Bone marrow (tissue), 2 donors: ENCODE data around the gene RPS27.
"Not testable (repeated sequence)": the region's sequence is repeated elsewhere in the genome, so short reads cannot be mapped to it uniquely, and the experiment has no call there.

Source experiments
- DNase-seq, 2 donors: peaks; one replicate each; lab custom pipeline; 2025; lab: John Stamatoyannopoulos, UW

Gene RPS27

DNA sequence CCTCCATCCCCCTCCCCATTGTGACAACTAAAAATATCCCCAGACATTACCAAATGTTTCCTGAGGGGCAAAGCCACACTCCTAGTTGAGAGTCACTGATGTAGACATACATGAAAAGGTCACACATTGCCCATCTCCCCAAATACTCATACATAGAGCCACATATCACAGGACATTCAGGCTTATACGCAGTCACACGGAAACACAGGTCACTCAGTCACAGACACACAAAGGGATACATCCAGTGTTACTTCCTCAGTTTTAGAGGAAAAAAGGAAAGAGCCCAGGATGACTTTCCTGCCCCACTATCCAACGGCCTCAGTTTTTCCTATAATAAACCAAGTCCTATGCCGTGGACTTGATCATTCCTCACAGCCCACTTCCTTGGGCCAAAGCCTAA is 29.1 kb upstream of the RPS27 start:
- no peak for DNase-seq

DNA sequence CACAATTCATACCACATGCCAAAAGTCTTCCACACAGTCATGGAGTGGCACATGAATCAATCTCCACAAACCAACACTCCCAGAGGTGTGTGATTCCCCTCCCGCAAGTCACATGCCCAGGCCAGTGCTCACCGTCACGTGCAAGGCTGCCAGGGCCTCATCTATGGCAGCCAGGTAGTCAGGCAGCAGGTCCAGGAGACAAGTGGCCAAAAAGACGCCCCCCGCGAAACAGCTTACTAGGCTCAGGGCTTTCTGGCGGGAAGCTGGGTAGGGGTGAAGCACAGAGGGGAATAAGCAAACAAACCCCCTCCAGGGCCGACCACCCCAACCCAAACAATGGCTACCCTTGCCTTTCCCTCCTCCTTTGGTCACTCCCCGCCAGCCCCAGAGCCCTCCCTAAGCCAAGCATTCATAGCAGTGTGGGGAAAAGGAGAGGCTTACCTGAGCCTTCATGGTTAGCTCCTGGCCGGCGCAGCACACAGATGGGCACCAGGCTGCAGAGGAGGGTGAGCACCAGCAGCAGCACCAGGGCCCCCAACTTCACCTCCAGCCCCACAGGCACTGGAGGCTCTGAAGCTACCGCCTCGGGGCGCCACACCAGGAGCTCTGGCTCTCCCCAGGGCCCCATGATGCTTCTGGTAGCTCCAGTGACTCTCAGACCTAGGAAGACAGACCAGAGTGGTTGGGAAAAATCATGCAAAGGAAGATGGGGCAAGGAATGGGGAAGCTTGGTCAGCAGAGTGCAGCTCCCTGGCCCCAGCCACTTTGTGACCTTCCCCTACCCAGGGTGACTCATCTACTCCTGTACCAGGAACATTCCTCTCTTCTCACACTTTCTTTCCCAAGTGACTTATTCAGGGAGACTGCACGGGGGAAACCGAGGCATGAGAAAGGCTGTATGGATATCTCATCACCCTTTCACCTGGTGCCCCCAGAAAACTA is 28.2 kb upstream of the RPS27 start:
- peak in 1 of 2 donors; percentile 42 for DNase-seq

DNA sequence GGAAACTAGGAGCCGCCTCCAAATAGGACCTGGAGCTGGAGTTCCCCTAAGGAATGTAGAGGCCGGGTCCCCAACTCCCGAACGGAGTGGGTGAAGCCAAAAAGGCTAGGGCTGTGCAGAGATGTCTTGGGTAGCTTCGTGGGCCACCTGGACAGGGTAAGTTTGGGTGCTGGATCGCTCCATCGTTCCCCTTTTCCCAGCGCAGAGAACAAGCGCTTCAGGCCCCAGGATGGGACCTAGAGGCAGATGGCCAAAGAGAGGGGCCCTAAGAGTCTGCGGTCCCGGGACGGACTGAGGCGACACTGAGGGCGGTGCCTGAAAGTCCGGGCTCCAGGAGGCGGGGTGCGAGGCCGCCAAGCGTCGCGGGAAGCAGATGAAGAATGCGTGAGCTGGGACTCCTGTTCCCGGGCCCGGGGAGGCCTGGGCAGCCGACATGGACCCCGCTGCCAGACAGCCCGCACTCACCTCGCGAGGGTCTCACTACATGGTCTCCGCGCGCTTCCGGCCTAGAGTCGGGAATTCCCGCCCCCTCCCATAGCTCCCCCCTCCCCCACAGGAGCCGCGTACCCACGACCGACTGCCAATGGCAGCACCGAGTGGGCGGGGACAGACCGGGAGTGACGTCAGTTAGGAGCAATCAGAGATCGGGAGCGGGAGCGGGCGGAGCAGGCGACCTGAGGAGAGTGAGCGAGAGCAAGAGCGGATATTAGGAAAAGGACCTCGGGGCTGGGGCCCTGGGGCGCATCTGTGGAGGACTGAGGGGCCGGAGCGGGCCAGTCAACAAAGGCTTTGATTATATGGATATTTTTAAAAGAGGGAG is 27.3 kb upstream of the RPS27 start, which contains the start of gene SLC39A1:
Gene SLC39A1, minus strand, starts transcription at position 508 of the 820 bp plus-strand sequence. CDS start 822 bp downstream, outside the sequence.
- DNase-seq: peak; percentile 89 to 95

DNA sequence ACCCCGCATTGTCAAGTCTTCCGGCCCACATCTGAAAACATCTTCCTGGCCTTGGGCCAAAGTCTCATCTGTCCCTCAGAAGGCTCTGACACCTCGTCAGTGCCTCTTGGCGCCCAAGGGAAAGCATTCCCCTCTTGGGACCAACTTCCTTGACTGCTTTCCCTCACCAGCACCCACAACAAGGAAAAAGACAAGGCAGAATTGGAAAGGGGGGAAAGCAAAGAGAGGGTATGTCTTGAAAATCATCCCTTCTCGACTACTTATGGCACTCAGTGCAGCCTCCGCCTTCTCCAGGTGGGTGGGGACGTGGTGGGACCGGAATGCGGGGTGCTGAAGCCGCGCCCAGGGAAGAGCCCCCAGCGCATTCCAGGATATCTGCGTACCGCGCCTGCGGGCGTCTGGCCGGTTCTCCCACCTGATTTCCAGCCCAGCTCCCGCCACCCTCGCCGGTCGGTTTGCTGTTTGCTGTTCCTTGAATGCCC is 26.7 kb upstream of the RPS27 start:
- DNase-seq: no peak

DNA sequence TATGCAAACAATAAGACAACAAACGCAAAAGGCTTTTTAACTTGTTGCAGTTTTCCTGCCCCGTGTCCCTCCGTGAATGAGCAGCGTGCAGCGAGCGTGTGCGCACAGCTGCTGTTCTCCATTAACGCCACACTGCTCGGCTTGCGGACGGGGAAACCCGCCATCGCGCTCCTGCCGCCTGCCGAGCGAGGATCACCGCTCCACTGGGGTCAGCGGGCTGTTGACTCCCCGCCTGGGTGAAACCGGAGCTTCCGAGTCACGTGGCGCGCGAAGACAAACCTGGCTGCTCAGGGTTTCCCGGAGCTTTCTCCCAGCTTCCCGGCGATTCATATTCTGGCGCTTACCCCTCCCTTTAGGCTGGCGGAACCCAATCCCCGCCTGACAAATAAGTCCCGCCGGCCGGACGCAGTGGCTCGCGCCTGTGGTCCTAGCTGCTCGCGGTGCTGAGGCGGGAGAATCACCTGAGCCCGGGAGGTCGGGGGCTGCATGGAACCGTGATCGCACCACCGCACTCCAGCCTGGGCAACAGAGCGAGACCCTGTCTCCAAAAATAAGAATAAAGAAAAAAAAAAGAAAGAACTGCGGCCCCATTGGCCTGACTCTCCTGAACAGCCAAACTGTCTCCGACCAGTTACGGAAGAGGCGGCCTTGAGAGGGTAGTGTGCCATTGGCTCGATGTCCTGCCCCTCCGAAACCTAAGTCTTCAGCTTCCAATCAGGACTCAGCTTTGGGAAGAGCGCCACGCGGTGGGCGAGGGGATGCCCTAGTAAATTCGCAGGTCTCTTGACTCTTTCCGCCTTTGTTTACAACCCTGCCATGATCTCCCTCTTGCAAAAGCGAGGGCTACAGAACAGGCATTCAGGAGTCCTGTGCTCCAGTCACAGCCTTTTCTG is 23.2 kb upstream of the RPS27 start, which contains the start of gene CREB3L4:
Gene CREB3L4, plus strand, starts transcription at position 796 of the 893 bp plus-strand sequence. CDS start 624 bp downstream, outside the sequence.
- peak; percentile 79 to 96 for DNase-seq

DNA sequence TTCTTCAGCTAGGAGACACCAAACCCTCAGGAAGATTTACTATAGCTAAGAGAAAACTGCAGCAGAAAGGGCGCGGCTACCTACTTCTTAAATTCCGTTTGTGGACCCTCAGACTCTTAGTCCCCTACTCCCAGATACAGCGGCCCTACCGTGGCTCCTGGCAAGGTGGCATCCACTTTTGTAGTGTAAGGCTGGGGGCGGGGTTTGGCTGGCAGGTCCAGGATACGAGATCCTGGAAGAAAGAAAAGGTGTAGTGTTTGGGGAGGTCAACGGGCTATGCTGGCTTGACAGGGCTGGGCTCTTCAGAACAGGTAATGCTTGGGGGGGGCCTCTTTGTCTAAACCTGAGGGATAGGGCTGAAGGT is 22.6 kb upstream of the RPS27 start:
- DNase-seq: no peak

DNA sequence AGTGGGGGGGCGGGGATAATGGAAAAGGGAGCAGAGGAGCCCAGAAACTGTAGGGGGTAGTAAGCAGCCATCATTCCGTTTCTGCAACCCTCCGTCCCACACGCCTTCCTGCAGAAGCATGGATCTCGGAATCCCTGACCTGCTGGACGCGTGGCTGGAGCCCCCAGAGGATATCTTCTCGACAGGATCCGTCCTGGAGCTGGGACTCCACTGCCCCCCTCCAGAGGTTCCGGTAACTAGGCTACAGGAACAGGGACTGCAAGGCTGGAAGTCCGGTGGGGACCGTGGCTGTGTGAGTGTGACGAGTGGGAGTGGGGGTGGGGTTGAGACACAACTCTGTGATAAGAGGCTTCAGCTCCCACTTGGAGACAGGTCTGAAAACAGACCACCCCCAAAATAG is 22.2 kb upstream of the RPS27 start:
- no peak for DNase-seq

DNA sequence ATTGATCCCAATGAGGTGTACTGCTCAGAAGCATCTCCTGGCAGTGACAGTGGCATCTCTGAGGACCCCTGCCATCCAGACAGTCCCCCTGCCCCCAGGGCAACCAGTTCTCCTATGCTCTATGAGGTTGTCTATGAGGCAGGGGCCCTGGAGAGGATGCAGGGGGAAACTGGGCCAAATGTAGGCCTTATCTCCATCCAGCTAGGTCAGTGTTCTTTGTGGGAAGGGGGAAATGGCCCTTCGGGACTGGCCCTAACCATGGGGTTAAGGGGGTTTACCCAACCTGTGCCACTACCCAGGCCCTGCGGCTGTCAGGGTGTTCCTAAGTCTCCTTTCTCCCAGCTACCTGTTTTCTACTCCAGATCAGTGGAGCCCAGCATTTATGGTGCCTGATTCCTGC is 21.6 kb upstream of the RPS27 start:
- DNase-seq: no peak

DNA sequence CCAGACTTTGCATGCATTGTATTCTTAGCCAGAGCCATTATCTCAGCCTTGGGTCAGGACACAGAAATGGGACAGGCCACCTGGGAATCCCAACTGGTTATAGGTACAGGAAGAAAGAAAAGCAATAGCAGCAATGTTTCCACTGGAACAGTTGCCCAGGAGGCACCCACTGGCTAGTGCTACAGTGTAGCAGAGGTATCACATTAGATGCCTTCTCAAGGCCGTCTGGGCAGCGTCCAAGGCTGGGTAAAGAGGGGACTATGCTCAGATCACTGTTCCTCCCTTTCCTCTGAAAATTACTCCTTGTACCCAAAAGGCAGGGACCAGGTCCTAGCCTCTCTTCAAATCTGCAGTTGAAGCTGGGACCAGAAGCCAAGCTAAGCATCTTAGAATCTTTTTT is 20.2 kb upstream of the RPS27 start:
- DNase-seq: no peak

DNA sequence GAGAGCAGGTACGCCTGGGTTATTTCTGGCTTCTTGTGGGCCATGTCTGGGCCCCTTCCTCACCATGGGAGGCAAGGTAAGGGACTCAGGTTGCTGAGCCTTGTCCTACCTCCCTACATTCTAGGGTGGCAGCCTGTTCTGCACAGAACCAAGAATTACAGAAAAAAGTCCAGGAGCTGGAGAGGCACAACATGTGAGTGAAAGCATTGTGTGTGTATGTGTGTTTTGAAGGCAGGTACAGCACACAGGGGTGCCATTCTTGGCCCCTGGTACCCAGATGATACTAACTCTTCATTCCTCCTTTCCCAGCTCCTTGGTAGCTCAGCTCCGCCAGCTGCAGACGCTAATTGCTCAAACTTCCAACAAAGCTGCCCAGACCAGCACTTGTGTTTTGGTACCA is 17.5 kb upstream of the RPS27 start:
- DNase-seq: no peak

DNA sequence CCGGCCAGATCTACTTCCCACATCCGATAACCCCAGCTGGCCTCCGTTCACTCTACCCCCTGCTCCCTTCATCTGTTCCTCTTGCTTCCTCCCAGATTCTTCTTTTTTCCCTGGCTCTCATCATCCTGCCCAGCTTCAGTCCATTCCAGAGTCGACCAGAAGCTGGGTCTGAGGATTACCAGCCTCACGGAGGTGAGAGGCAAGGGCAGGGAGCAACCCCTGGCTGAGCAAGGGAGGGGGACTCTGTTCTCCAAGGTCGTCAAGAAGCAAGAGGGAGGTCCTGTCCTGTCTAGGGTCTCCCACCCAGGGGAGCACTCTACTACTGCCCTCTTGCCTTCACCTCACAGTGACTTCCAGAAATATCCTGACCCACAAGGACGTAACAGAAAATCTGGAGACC is 17.0 kb upstream of the RPS27 start:
- no peak for DNase-seq

DNA sequence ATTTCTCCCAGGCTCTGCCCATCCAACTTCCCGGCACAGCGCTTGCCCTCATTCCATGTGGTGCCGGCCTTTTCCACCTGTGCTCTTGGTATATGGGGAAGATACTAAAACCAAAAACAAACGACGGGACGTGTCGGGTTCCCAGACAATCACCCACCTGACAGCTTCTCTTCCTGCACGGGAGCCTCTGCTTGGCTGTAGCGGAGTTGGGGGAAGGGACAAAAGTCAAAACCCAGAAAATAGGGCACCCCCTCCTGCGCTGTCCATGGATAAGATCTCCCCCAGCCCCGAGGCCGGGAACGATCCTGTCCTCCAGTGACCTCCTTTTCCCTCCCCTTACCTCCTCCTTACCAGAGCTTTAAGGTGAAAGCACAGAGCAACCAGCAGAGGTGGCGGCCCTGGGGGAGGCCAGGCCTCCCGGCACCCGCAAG is 13.7 kb upstream of the RPS27 start:
- no peak for DNase-seq

DNA sequence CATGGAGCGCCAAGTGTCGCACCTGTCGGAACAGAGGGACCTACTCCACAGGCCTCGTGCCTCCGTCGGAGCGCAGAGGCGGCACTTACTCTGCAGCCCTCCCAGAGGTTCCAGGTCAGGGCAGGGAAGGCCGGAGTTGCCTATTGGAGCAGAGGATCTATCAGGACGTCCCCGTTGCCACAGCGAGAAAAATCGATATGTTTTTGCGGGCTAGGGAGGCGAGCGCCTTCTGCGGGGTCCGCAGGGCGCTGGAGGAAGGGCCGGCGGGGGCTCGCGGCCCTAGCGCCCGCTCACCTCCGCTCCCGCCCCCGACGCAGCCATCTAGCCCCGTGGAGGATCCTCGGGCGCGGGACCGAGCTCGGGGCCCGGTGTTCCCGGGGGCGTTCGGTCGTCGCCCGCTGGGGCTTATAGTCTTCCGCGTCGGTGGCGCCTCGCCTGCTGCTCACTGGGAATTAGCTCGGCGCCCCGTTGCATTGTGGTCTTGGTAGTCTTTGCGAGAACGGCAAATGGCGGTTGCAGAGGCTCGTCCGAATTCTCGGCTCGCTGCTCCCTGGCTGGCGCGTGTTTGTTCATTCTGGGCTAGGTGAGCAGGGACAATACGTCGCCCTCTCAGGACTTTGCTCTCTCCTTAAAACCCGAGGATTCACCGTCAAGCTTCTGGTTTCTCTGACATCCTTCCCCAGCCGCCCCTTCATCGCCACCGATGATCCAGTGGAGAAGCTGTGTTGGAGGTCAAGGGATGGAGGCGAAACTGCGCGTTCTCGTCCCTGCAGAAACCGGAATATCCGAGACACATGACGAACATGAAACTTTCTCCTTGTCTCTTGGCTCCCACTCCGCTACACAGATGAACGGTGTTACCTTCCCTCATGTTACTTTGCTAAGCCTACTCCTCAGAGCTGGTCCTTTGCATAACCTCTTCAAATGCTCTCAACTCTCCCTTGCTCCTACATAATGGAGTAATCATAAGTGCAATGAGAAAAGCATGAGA is 13.0 kb upstream of the RPS27 start, which contains the start of gene JTB:
Gene JTB, minus strand, starts transcription at position 425 of the 991 bp plus-strand sequence. Its CDS starts 422 bp downstream, at position 3.
- peak; percentile 54 to 73 for DNase-seq

DNA sequence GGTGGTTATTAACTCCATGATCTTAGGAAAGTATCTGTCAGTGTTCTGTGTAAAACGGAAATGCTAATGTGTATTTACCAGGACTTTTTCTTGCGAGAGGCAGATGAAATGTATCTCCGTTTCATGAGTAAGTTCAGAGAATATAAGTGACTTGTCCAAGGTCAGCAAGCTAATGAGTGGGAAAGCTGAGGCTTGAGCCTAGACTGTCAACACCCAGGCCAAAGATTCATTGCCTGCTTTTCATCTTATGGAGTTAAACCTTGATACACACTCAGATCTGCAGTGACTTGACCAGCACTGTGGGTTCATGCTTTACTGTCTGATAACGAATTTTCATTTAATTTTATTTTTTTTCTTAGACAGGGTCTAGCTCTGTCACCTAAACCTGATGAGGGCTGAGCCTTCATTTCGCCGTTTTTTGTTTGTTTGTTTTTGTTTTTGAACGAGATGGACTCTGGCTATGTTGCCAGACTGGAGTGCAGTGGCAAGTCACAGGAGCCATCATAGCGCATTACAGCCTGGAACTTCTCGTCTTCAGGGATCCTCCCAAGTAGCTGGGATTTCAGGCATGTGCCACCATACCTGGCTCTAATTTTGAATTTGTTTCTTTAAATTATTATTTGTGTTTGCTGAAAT is 12.2 kb upstream of the RPS27 start:
- DNase-seq: no peak

DNA sequence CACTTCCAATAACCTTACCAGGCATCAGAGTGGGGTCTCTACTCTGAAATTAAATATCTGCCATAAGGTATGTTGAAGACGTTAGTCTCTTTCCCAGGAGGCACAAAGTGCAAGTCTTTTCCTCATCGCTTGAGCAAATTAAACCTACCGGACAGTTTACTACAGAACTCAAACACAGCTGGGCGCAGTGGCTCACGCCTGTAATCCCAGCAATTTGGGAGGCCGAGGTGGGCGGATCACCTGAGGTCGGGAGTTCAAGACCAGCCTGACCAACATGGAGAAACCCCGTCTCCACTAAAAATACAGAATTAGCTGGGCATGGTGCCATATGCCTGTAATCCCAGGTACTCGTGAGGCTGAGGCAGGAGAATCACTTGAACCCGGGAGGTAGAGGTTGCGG is 11.5 kb upstream of the RPS27 start:
- not testable (repeated sequence) for DNase-seq

DNA sequence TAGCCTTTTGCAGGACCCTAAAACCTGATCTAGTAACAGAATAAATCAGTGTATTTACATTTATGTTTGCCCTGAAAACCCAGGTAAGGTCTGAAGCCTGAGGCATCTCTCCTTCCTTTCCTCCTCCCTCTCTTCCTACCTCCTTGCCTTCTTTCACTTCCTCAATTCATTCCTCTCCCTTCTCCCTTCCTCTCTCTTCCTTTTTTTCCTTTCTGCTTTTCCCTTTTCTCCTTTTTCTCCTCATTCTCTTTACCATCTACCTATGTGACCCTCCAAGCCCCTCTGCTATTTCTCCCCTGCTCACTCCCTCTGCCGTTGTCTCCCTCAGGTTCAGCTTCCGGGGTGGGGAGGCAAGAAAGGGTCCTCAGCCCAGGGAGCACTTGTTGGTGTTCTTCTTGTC is 8.8 kb upstream of the RPS27 start:
- not testable (repeated sequence) for DNase-seq

DNA sequence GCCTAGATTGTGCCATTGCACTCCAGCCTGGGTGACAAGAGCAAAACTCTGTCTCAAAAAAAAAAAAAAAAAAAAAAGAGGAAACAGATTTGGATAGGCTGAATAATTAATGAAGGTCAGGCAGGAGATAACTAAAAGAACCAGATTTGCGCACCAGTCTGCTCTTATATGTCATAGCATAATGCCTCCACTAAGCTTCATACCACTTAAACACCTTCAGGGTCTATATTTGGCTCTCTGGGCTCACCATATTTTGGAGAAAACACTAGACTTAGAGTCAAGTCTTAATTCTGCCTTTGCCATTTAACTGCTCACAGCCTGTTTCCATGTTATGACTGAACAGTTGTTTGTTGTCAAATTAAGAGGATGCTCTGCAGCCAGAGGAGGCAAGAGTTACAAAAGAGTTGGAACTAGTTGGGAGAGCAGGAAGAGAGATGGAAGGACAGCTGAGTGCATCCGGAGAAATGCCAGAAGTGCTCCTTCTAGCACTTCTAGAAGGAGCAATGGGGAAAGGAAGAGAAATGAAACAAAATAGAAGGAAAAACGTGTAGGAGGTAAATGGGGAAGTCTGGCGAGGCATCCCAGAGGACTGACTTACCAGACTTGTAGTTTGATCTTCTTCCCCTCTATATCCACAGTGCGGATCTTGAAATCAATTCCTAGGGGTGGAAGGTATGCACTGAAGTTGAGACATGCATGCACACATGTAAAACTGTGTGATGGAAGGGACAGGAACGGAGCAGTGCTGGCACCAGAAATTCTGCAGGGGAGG is 6.3 kb upstream of the RPS27 start:
- DNase-seq: no peak

DNA sequence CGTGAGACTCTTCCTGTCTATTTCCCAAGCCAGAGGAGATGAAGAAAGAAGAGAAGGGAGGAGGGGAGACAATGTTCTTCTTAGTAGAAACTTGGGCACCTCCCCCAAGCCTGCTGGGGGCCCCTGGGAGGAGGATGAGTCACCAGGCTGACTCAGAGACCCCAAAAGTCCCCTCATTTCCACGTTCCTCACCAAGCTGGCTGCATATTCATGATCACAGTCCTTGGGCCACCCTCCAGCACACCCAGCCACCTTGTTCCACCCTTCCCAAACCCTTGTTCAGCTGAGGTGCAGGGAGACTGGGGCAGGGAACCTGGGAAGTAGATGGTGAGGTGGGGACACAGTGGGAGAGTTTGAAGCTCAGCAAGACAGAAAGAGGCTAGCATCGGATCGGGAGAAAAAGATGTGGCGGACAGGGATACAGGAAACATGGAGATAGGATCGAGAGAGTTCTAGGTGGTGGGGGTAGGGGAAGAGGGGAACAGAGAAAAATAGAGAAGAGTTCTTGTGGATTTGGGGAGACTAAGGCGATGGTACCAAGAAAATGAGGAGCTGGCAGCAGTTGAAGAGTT is 5.1 kb upstream of the RPS27 start:
- peak; percentile 30 to 83 for DNase-seq
